ENCODE measurements around the gene ITPR1.

Gene ITPR1

GRCh38 chr3:4720316-4721075, 227.3 kb downstream of the ITPR1 start:
- no peak for TF ChIP-seq CTCF (IDR thresholded peaks at IDR 0.05; ENCODE audit: extremely low read depth, missing control alignments)

GRCh38 chr3:4721511-4721911, 228.4 kb downstream of the ITPR1 start:
- no peak for DNase-seq (ENCODE audit: low spot score)
- TF ChIP-seq CTCF (IDR thresholded peaks at IDR 0.05; ENCODE audit: extremely low read depth, missing control alignments), result no peak

More at GRCh38 chr3:4720316-4721075, 227.3 kb downstream of the ITPR1 start:
- DNase-seq (ENCODE audit: low spot score), result peak; percentile 44

- DNase-seq (ENCODE audit: low spot score), result peak; percentile 61
- peak; percentile 15 for TF ChIP-seq CTCF (IDR thresholded peaks at IDR 0.05; ENCODE audit: extremely low read depth, missing control alignments)
Observed at GRCh38 chr3:4722103-4722502, 229.0 kb downstream of the ITPR1 start.

- DNase-seq (ENCODE audit: low spot score), result no peak
- no peak for TF ChIP-seq CTCF (IDR thresholded peaks at IDR 0.05; ENCODE audit: extremely low read depth, missing control alignments)
Observed at GRCh38 chr3:4724051-4724629, 231.0 kb downstream of the ITPR1 start.

GRCh38 chr3:4726549-4726948, 233.4 kb downstream of the ITPR1 start:
- TF ChIP-seq CTCF (IDR thresholded peaks at IDR 0.05; ENCODE audit: extremely low read depth, missing control alignments), result no peak
- no peak for DNase-seq (ENCODE audit: low spot score)

GRCh38 chr3:4729061-4729973, 236.2 kb downstream of the ITPR1 start:
- DNase-seq (ENCODE audit: low spot score), result no peak
- no peak for TF ChIP-seq CTCF (IDR thresholded peaks at IDR 0.05; ENCODE audit: extremely low read depth, missing control alignments)

- no peak for DNase-seq (ENCODE audit: low spot score)
- TF ChIP-seq CTCF (IDR thresholded peaks at IDR 0.05; ENCODE audit: extremely low read depth, missing control alignments), result no peak
Observed at GRCh38 chr3:4730719-4731118, 237.6 kb downstream of the ITPR1 start.

Data from GM20000 (cell line).